Subcutaneous adipose tissue (tissue), 4 donors: ENCODE data around the gene NAPB. TPM values are rescaled to one million over a fixed set of nuclear protein-coding genes. Genes with fewer than 3 reads are reported as not detected.

ENCODE experiments used
- small RNA-seq: library from RNA; depleted of rRNA; stranded (forward); fragments of <200 nt; gene quantifications from one replicate; pipeline ENCODE3, GENCODE V24; 2016
- total RNA-seq, 4 donors: library from RNA; depleted of rRNA; stranded (reverse); fragments of >200 nt; gene quantifications; one replicate each; pipeline ENCODE4 v1.1.0, GENCODE V29; 2016
- TF ChIP-seq, protein P1 (sequence below): fragments of 450-650 bp; IDR thresholded peaks from one replicate; pipeline ENCODE4 v1.5.1; 2016; ENCODE audit warnings: low read depth, mild to moderate bottlenecking, control low read depth, antibody characterized with exemption, moderate library complexity

Gene NAPB
- total RNA-seq, 4 donors from 2014 or later: 12.4 to 15.6 (median 13.6) TPM

GRCh38 chr20:23326774-23327173 lies 94.5 kb downstream of the NAPB start:
- TF ChIP-seq, protein P1, sequence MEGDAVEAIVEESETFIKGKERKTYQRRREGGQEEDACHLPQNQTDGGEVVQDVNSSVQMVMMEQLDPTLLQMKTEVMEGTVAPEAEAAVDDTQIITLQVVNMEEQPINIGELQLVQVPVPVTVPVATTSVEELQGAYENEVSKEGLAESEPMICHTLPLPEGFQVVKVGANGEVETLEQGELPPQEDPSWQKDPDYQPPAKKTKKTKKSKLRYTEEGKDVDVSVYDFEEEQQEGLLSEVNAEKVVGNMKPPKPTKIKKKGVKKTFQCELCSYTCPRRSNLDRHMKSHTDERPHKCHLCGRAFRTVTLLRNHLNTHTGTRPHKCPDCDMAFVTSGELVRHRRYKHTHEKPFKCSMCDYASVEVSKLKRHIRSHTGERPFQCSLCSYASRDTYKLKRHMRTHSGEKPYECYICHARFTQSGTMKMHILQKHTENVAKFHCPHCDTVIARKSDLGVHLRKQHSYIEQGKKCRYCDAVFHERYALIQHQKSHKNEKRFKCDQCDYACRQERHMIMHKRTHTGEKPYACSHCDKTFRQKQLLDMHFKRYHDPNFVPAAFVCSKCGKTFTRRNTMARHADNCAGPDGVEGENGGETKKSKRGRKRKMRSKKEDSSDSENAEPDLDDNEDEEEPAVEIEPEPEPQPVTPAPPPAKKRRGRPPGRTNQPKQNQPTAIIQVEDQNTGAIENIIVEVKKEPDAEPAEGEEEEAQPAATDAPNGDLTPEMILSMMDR: no peak

- TF ChIP-seq, protein P1: no peak
Observed at GRCh38 chr20:23325107-23325506, 96.2 kb downstream of the NAPB start.

Small RNAs within 50 kb of the gene (small RNA-seq; reads per million reads assigned to genes)
- gene RF00019: 0.49 reads per million
- gene RNA5SP479: not detected

Other genes with a start within 250 kb of the NAPB start
- gene NXT1, start 70.7 kb downstream of the NAPB start, total RNA-seq: 10 to 100 TPM; 19.8 to 23.8 (median 21.9) TPM
- 10 to 100 TPM in 3 of 4 donors, 1 to 10 TPM in 1; 9.2 to 17.2 (median 11.1) TPM for gene GZF1, start 59.3 kb downstream of the NAPB start, total RNA-seq
- not detected for gene CSTL1, start 18.2 kb upstream of the NAPB start, total RNA-seq
- gene CST11, start 31.4 kb upstream of the NAPB start, total RNA-seq: not detected
- gene CST8, start 69.6 kb upstream of the NAPB start, total RNA-seq: not detected
- not detected for gene CST9L, start 147.0 kb upstream of the NAPB start, total RNA-seq
- gene CST9, start 184.4 kb upstream of the NAPB start, total RNA-seq: not detected
- gene CST3, start 216.5 kb upstream of the NAPB start, total RNA-seq: 1,000 to 10,000 TPM in 3 of 4 donors, 100 to 1,000 TPM in 1; 987 to 1,957 (median 1,358) TPM